GM19043 (cell line): ENCODE data around the gene POMGNT2.
"Not testable (repeated sequence)": the region's sequence is repeated elsewhere in the genome, so short reads cannot be mapped to it uniquely, and the experiment has no call there.

Source experiments
- ATAC-seq: cut with Tn5 transposase; IDR thresholded peaks from one replicate; pipeline ENCODE4 v1.9.1; 2021; ENCODE audit warnings: low read depth; ENCODE audit not compliant: unreplicated experiment

POMGNT2 gene

DNA sequence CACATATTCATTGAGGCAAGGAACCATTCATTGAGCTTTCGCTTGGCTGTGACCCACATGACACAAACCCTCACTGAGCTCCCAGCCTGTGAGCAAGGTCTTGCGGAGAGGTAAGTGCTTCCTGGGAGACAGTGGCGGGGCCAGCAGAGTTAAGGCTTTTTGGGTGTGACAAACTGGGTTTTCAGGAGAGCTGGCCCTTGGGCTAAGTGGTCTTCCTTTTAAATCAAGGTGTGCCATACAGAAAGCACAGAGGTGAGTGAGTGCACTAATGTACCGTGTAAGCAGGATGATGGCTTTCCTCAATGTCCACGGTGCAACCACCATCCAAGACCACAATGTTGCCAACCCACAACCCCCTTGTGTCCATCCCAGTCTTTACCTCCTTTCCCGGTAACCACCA, 28.6 kb downstream of the POMGNT2 start:
- ATAC-seq, result no peak

GRCh38 chr3:43076857-43077256, 29.0 kb downstream of the POMGNT2 start:
- ATAC-seq, result no peak

- ATAC-seq, result no peak
Measured at GRCh38 chr3:43075904-43076661, 29.8 kb downstream of the POMGNT2 start.

- no peak for ATAC-seq
Measured at GRCh38 chr3:43074901-43075689, 30.8 kb downstream of the POMGNT2 start.

DNA sequence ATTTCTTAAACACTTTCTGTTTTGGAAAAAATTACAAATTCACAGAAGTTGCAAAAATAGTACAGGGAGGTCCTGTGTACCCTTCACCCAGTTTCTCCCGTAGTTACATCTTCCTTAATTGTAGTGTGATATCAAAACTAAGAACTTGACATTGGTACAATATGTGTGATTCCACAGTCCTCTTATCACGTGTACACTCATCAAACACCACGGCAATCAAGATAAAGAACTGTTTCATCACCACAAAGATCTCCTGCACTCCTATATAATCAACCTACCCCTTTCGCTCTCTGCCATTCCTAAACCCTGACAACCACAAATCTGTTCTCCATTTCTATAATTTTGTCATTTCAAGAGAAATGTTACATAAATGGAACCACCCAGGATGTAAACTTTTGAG, 31.4 kb downstream of the POMGNT2 start:
- no peak for ATAC-seq

DNA sequence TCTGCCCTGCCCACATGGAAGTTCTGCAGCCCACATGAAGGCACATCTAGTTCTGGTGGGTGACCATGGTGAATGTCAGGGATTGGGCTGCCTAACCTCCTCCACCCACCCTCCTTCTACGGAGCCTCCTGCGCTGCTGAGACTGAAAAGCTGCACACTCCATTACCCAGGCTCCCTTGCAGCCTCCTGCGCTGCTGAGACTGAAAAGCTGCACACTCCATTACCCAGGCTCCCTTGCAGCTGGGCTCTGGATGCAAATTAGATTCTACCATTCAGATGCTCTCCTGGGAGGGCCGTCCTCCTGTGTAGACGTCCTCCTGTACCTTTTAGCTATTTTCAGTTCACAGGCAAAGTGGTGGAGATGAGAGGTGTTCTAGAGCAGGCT, 32.1 kb downstream of the POMGNT2 start:
- no peak for ATAC-seq

GRCh38 chr3:43073116-43073835, 32.6 kb downstream of the POMGNT2 start:
- no peak for ATAC-seq

DNA sequence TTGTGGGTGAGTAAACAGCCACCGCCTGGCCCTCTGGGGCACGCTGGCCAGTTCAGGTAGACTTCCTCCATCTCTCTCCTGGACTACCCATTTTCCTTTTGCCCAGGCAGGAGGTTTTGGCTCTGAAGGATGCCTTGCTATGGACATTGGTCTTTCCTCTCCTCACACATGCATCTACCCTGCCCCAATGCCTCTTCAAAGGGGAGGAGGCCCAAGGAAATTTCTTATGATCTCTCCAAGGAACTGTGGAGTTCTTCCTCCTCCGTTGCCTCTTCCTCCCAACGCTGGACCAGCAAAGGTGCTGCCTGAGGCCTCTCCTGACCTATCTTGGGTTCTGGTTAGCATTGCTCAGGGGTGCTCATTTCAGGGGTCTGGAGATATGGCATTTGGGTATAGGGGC, 33.5 kb downstream of the POMGNT2 start:
- ATAC-seq, result no peak

DNA sequence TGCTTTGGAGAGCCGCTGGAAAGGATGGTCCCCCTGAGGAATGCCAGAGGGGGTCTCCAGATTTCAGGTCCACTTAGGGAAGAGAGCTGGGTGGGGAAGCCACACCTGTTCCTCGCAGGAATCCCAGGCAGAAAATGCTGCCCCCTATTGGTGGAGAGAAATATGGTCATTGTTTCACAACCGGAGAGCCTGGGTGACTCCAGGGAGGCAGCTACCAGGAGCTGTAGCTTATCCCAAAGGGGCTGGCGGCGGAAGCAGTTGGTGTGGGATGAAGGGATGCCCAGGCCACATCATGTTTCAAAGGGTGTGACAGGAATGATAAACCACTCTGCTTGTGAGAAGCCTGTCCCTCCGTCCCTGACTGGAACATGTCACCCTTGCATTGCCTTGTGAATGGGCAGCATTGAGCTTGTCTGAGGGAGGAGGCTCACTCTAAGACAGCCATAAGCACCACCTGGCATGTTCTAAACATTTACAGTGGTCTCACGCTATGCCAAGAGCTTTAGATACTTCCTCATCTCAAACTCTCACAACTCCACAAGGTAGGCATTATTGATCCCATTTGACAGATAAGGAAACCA, 34.5 kb downstream of the POMGNT2 start:
- no peak for ATAC-seq

DNA sequence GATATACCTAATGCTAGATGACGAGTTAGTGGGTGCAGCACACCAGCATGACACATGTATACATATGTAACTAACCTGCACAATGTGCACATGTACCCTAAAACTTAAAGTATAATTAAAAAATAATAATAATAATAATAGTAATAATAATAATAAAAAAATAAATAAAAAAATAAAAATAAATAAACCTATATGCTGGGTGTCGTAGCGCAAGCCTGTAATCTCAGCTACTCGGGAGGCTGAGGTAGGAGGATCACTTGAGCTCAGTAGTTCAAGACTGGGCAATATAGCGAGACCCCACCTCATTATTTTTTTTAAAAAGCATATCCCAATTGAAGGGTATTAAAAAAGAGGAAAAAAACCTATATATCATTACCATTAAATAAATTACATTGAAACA, 35.2 kb downstream of the POMGNT2 start:
- not testable (repeated sequence) for ATAC-seq

DNA sequence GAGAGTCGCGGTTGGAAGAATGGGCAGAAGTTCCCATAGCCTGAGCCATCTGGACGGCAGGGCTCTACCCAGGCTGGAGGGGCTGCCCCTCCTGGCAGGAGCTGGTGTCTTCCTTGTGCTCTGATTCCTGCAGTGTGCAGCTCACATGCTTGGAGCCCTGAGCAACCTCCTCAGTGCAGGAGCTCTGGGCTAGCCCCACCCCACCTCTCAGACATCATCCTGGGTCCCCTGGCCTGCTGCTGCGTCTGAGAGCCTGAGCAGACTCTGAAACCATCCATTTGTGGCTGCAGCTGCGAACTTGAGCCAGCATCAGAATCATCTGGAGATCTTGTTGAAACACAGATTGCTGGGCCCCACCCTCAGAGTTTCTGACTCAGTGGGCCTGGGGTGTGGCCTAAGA, 42.8 kb downstream of the POMGNT2 start:
- no peak for ATAC-seq

- ATAC-seq, result no peak
Measured at GRCh38 chr3:43062564-43063040, 43.3 kb downstream of the POMGNT2 start.

DNA sequence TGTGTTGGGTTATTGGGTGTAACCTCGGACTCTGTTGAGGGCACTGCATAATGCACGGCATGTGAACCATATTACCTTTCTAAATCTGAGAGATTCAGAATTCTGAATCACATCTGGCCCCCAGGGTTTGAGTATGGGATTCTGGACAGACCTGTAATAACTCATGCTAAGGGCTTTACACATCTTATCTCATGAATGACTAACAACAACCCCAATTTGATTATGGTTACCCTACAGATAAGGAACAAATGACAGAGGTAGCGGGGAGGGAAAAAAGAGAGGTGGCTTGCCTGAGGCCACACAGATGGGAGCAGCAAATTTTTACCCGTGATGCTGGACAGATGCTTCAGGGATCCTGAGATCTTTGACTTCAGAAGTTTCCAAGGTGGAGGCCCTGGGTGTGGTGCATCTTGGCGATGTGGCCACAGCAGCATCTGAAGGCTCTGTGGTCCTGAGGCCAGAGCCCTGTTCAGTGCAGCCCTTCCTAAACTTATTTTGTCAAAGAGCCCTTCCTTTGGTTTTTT, 43.8 kb downstream of the POMGNT2 start:
- ATAC-seq, result no peak

DNA sequence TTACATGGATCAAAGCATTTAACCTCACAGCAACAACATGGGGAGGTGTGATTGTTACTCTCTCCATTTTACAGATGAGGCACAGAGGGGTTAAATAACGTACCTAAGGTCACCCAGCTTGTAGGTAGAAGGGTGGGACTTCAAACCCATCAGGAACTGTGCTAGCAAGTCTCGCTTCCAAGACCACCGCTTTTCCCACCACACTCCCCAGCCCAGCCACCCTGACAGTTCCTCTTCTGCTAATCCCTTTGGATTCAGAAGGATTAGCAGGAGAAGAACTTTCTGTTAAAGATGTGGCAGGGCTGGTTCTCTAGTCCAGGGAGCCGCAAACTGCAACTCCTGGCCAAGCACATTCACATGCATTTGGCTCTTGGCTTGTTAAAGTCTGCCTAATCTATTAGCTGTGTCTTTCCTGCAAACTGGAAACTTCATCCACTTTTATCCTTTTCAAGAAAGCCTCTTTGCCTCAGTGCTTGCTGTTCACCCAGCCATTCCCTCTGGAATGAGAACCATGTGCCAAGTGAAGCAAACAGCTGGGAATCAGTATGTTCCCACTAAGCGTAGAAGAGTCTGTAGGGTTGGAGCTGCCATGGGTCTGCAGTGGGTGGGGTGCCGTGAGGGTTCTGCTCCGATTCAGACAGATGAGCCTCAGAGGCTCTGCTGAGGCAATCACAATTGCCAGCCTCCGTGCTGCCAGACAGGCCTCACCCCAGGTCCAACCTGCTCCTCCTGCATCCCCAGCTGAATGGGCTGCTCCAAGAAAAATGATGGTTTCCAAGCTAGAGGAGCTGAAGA, 44.6 kb downstream of the POMGNT2 start:
- no peak for ATAC-seq

DNA sequence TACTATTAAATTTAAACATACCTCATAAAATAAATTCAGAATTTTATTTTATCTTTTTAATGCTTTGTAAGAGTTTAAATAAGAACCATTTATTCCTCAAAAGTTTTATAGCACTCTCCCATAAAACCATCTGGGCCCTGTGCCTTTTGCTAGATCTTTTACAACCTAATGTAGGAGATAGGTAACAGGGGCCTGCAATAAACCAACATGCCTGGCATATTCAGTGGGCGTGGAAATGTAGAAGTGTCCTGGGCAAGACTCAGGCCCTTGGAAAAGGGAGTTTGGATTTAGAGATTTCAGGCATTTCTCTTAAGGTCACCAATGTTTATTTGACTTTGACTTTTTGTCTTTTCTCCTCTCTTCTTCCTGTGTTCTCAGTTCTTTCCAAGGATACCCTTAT, 46.4 kb downstream of the POMGNT2 start:
- ATAC-seq, result no peak

DNA sequence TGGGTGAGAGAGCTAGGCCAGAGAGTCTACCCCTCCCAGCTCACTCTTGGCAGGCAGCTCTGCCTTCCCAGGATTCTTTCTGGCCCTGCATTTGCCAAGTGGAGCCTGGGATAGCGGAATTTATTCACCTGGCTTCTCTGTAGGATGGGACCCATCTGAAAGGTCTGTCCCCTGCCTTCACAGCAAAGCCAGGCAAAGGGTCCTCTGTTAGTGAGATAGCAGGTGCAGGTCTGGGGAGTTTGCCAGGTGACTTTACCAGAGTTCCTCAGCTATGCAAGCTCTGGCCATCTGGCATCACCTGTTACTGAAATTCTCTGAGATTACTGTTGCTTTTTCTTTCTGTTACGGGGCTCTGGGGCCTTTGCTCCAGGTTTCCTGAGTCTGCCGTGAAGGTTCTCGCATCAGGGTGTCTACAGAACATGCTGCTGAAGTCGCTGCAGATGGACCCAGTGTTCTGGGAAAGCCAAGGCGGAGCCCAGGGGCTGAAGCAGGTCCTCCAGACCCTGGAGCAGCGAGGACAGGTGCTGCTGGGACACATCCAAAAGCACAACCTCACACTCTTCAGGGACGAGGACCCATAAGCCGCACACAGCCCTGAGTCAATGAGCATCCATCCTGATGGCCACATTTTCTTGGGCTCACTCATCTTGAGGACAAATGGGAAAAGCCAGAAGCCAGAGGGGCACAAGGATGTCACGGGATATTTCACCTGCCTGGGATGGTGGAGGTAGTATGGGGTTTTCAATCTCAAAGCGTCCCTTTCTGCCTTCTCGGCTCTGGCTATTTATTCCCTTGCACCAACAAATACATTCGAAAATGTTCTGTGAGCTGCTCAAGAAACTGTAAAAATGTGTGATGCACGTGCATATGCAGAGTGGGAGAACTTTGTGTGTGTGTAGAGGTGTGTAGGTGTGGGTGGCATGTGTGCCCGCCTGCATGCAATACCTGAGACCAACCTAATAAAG, 49.8 kb downstream of the POMGNT2 start:
- no peak for ATAC-seq

DNA sequence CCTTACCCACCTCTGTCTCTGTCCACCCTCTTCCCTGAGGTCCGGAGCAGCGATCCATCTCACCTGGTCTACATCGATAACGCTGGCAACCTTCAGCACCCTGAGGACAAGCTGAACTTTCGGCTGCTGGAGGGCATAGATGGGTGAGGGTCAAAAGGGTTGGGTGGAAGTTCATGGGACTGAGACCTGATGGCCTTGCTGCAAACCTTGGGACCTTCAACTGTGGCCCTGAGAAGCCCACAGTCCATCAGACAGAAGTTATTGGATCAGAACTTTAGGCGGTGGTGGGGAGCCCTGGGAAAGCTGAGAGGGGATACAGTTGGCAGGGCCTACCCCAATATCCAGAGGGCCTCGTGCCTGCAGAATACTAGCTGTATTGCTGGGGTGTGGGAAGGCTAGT, 50.5 kb downstream of the POMGNT2 start:
- no peak for ATAC-seq

DNA sequence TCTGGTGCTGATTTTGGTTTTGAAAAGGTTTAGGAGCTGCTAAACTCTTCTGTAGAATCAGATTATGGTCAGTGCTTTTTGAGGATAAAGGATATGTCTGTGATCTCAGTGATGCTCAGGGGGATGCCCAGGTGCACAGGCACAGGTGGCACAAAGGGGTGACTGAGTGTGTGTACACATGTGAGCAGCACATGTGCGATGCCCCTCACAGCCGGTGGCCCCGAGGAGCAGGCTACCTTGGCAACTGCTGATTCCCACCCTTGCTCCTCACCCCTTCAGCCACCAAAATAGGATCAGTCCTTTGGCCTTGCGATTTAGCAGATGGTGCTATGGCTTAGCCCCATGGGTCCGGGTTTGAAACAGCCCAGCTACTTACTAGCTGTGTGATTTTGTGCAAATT, 51.1 kb downstream of the POMGNT2 start:
- no peak for ATAC-seq

- ATAC-seq, result no peak
Measured at GRCh38 chr3:43053291-43053690, 52.6 kb downstream of the POMGNT2 start.
